ENCODE measurements around the gene MBOAT2.

DNA sequence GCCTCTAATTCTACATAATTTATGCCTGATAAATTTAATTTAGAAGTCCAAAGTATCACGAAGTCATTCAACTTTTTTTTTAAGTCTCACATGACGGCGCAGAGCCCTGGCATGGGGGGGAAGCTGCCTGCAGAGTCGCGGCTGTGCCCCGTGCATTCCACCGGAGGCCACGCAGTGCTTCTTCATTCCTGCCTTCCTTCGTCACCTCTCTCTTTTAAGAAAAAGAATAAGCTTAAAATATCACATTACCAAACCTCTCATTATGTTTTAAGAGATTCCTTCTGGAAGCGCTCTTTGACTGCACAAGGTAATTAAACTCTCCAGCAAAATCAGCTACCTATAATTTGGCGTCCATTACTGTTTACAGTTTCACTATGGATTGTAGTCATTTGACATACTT lies 145.8 kb downstream of the MBOAT2 start:
- no peak for TF ChIP-seq POLR2AphosphoS5 (IDR thresholded peaks at IDR 0.05; ENCODE audit: low read depth, low read length)
- TF ChIP-seq POLR2A (IDR thresholded peaks at IDR 0.05; ENCODE audit: low read depth, low read length): no peak
- no peak for TF ChIP-seq TAF1 (IDR thresholded peaks at IDR 0.05; ENCODE audit: borderline replicate concordance, low read depth, low read length)
